ENCODE measurements around the gene UVSSA. TPM values are rescaled to one million over a fixed set of nuclear protein-coding genes. Genes with fewer than 3 reads are reported as not detected.

The UVSSA gene
- total and polyA plus RNA-seq, 12 donors, result 2.4 to 11.9 (median 6.6) TPM

DNA sequence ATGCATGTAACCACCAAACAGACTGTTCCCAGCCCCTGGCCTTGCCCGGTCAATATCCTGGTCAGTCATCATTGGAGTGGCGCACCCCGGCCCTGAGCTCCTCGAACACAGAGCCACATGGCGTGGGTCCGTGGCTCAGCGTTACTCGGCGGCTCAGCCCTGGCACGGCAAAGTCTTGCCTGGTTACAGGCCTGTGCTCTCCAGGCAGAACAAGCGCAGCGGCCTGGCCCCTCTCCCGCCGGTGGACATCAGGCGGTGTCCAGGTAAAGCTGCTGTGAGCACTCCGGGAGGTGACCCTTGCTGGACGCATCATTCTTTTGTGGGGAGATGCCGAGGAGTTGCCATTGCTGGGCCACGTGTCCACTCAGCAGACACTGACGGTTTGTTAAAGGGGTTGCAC, 6.1 kb upstream of the UVSSA start:
- Histone ChIP-seq H3K27me3 (no peaks in the 10 kb centered on the region), H3K36me3 (peaks cover 0 to 64% (median 47%) of the 10 kb centered on the region in 9 donors), H3K9me3 (peaks cover 0 to 10% (median 0%) of the 10 kb centered on the region in 11 donors), H3K4me3 (no peak overlapping the region), H3K27ac (no peak overlapping the region), H3K4me1 (peaks cover 0 to 19% (median 10%) of the 10 kb centered on the region in 9 donors)
- intact Hi-C loops (cut with DNase I), result loop anchor here in 9 of 10 donors (5.0 to 10.0 kb wide), 4 partner anchors 46 to 384 kb away; partner anchors contain the start of genes TACC3 (in 1 of the 9) and TMEM129 (in 1 of the 9)
- 96 to 97% methylated on average over 20 of the region's 20 CpGs for whole genome bisulfite sequencing, 2 donors
- TF ChIP-seq, protein P1, sequence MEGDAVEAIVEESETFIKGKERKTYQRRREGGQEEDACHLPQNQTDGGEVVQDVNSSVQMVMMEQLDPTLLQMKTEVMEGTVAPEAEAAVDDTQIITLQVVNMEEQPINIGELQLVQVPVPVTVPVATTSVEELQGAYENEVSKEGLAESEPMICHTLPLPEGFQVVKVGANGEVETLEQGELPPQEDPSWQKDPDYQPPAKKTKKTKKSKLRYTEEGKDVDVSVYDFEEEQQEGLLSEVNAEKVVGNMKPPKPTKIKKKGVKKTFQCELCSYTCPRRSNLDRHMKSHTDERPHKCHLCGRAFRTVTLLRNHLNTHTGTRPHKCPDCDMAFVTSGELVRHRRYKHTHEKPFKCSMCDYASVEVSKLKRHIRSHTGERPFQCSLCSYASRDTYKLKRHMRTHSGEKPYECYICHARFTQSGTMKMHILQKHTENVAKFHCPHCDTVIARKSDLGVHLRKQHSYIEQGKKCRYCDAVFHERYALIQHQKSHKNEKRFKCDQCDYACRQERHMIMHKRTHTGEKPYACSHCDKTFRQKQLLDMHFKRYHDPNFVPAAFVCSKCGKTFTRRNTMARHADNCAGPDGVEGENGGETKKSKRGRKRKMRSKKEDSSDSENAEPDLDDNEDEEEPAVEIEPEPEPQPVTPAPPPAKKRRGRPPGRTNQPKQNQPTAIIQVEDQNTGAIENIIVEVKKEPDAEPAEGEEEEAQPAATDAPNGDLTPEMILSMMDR (IDR thresholded peaks at IDR 0.05), result no peak
- no peak for DNase-seq
- no peak for ATAC-seq

GRCh38 chr4:1342003-1342402, 5.0 kb upstream of the UVSSA start:
- DNase-seq (no peak), ATAC-seq (no peak)
- intact Hi-C loops (cut with DNase I), result loop anchor here (2.0 to 10.0 kb wide), 5 partner anchors 47 to 383 kb away; partner anchors contain the start of genes TACC3 (in 1 of the 10) and TMEM129 (in 1 of the 10)
- Histone ChIP-seq H3K27ac (no peak overlapping the region), H3K27me3 (no peaks in the 10 kb centered on the region), H3K9me3 (no peaks in the 10 kb centered on the region), H3K36me3 (peaks cover 0 to 53% (median 39%) of the 10 kb centered on the region in 9 donors), H3K4me1 (peaks cover 0 to 22% (median 11%) of the 10 kb centered on the region in 9 donors), H3K4me3 (no peak overlapping the region)
- TF ChIP-seq, protein P1 (IDR thresholded peaks at IDR 0.05), result no peak
- WGBS, 2 donors, result 100% methylated on average over 1 of the region's 1 CpG

GRCh38 chr4:1344696-1345095, 2.3 kb upstream of the UVSSA start:
- intact Hi-C loops (cut with DNase I), result loop anchor here in 9 of 10 donors (5.0 to 10.0 kb wide), 8 partner anchors 37 to 380 kb away; partner anchors contain the start of genes CTBP1 (in 1 of the 9), MAEA (in 1 of the 9), TACC3 (in 1 of the 9) and TMEM129 (in 1 of the 9)

More at GRCh38 chr4:1344696-1345095, 2.3 kb upstream of the UVSSA start:
- Histone ChIP-seq H3K27me3 (no peaks in the 10 kb centered on the region), H3K4me3 (no peak overlapping the region), H3K4me1 (peaks cover 7 to 34% (median 21%) of the 10 kb centered on the region in 9 donors), H3K36me3 (peaks cover 0 to 33% (median 15%) of the 10 kb centered on the region in 9 donors), H3K9me3 (no peaks in the 10 kb centered on the region), H3K27ac (no peak overlapping the region)
- 66 to 68% methylated on average over 12 of the region's 12 CpGs for WGBS, 2 donors
- DNase-seq (no peak), ATAC-seq (no peak)
- TF ChIP-seq, protein P1 (IDR thresholded peaks at IDR 0.05), result no peak

Measured in heart right ventricle (tissue), 16 donors.